ENCODE measurements around the gene SULF2.

The SULF2 gene

GRCh38 chr20:47660983-47661700, 124.1 kb downstream of the SULF2 start:
- no peaks in the 10 kb centered on the region for H3K4me1 ChIP-seq (ENCODE audit: control insufficient read depth in 1 of 2, insufficient read depth in 1 of 2, low read depth in 1 of 2, low read length in 1 of 2)
- no peaks in the 10 kb centered on the region for H3K27me3 ChIP-seq
- TF ChIP-seq CTCF (IDR thresholded peaks at IDR 0.05) = no peak
- H3K4me3 ChIP-seq (ENCODE audit: low read depth in 1 of 2, low read length in 1 of 2) = no peak overlapping the region
- H3K36me3 ChIP-seq = peaks cover 100% of the 10 kb centered on the region
- no peaks in the 10 kb centered on the region for H3K9me3 ChIP-seq
- H3K27ac ChIP-seq = no peak overlapping the region

- peaks cover 95% of the 10 kb centered on the region for H3K36me3 ChIP-seq
- H3K27ac ChIP-seq = no peak overlapping the region
Observed at GRCh38 chr20:47660602-47660905, 124.7 kb downstream of the SULF2 start.

GRCh38 chr20:47659904-47660601, 125.2 kb downstream of the SULF2 start:
- no peak for TF ChIP-seq CTCF (IDR thresholded peaks at IDR 0.05)
- Histone ChIP-seq H3K36me3 (peaks cover 95% of the 10 kb centered on the region), H3K27ac (no peak overlapping the region)

More at GRCh38 chr20:47660602-47660905, 124.7 kb downstream of the SULF2 start:
- Histone ChIP-seq H3K4me1 (ENCODE audit: control insufficient read depth in 1 of 2, insufficient read depth in 1 of 2, low read depth in 1 of 2, low read length in 1 of 2) (no peaks in the 10 kb centered on the region), H3K9me3 (no peaks in the 10 kb centered on the region), H3K27me3 (no peaks in the 10 kb centered on the region), H3K4me3 (ENCODE audit: low read depth in 1 of 2, low read length in 1 of 2) (no peak overlapping the region)
- TF ChIP-seq CTCF (IDR thresholded peaks at IDR 0.05) = no peak

GRCh38 chr20:47656318-47656717, 129.0 kb downstream of the SULF2 start:
- no peak for TF ChIP-seq CTCF (IDR thresholded peaks at IDR 0.05)
- H3K4me1 ChIP-seq (ENCODE audit: control insufficient read depth in 1 of 2, insufficient read depth in 1 of 2, low read depth in 1 of 2, low read length in 1 of 2) = no peaks in the 10 kb centered on the region
- no peaks in the 10 kb centered on the region for H3K27me3 ChIP-seq
- H3K4me3 ChIP-seq (ENCODE audit: low read depth in 1 of 2, low read length in 1 of 2) = no peak overlapping the region
- H3K9me3 ChIP-seq = no peaks in the 10 kb centered on the region
- H3K27ac ChIP-seq = peak overlapping the region; percentile 61
- H3K36me3 ChIP-seq = peaks cover 95% of the 10 kb centered on the region

More at GRCh38 chr20:47659904-47660601, 125.2 kb downstream of the SULF2 start:
- no peaks in the 10 kb centered on the region for H3K27me3 ChIP-seq
- no peak overlapping the region for H3K4me3 ChIP-seq (ENCODE audit: low read depth in 1 of 2, low read length in 1 of 2)
- H3K4me1 ChIP-seq (ENCODE audit: control insufficient read depth in 1 of 2, insufficient read depth in 1 of 2, low read depth in 1 of 2, low read length in 1 of 2) = no peaks in the 10 kb centered on the region
- no peaks in the 10 kb centered on the region for H3K9me3 ChIP-seq

- Histone ChIP-seq H3K27ac (no peak overlapping the region), H3K4me3 (ENCODE audit: low read depth in 1 of 2, low read length in 1 of 2) (no peak overlapping the region), H3K36me3 (peaks cover 95% of the 10 kb centered on the region), H3K9me3 (no peaks in the 10 kb centered on the region), H3K27me3 (no peaks in the 10 kb centered on the region), H3K4me1 (ENCODE audit: control insufficient read depth in 1 of 2, insufficient read depth in 1 of 2, low read depth in 1 of 2, low read length in 1 of 2) (no peaks in the 10 kb centered on the region)
- TF ChIP-seq CTCF (IDR thresholded peaks at IDR 0.05) = no peak
Observed at GRCh38 chr20:47655635-47656034, 129.6 kb downstream of the SULF2 start.

Data from neutrophil (primary cell).